HCT116 (cell line): ENCODE measurements around the gene CILP2.

ENCODE experiments used
- CEBPB ChIP-seq: IDR thresholded peaks from 2 replicates; pipeline ENCODE4 v1.6.1; 2012; ENCODE audit warnings: low read depth
- EGR1 ChIP-seq: IDR thresholded peaks from 2 replicates; pipeline ENCODE4 v1.6.1; 2012; ENCODE audit warnings: low read depth
- EZH2phosphoT487 ChIP-seq: fragments of 200-600 bp; IDR thresholded peaks from 2 replicates; pipeline ENCODE4 v1.6.1; 2018; ENCODE audit warnings: antibody characterized with exemption, borderline replicate concordance
- FOSL1 ChIP-seq: IDR thresholded peaks from 2 replicates; pipeline ENCODE4 v1.6.1; 2012; ENCODE audit warnings: low read depth
- POLR2A ChIP-seq: IDR thresholded peaks from 2 replicates; pipeline ENCODE4 v1.7.0; 2011; ENCODE audit warnings: borderline replicate concordance; ENCODE audit not compliant: insufficient read depth, insufficient read length; ENCODE audit errors: extremely low read depth
- POLR2AphosphoS5 ChIP-seq: IDR thresholded peaks from 2 replicates; pipeline ENCODE4 v1.6.1; 2011; ENCODE audit warnings: mild to moderate bottlenecking, low read depth, low read length, moderate library complexity
- SIN3A ChIP-seq: IDR thresholded peaks from 2 replicates; pipeline ENCODE4 v1.6.1; 2012; ENCODE audit warnings: low read depth
- SRF ChIP-seq: IDR thresholded peaks from 2 replicates; pipeline ENCODE4 v1.6.1; 2012; ENCODE audit warnings: low read depth
- TCF7L2 ChIP-seq: IDR thresholded peaks from 2 replicates; pipeline ENCODE4 v1.7.0; 2011; ENCODE audit warnings: borderline replicate concordance, inconsistent platforms; ENCODE audit not compliant: insufficient read depth, insufficient read length; ENCODE audit errors: extremely low read depth
- ZNF274 ChIP-seq: fragments of 200-500 bp; sonication (Bioruptor generic); IDR thresholded peaks from 2 replicates; pipeline ENCODE4 v1.6.1; 2014; ENCODE audit warnings: mild to moderate bottlenecking, low read depth, low read length, inconsistent platforms
- TF ChIP-seq, protein P1 (sequence below), 3 experiments: fragments of 200-600 bp in 1 of 3; sonication (generic) in 1 of 3; IDR thresholded peaks in 2 of 3; conservative IDR thresholded peaks in 1 of 3; 2 replicates each; pipeline ENCODE4 v1.5.1; 2012 to 2017; ENCODE audit warnings: low read depth in 2 of 3, low read length in 2 of 3, antibody characterized with exemption in 1 of 3, borderline replicate concordance in 1 of 3, control low read depth in 1 of 3, mild to moderate bottlenecking in 1 of 3, mixed read lengths in 1 of 3, mixed run types in 1 of 3, moderate library complexity in 1 of 3; ENCODE audit not compliant: insufficient read depth in 1 of 3
- TF ChIP-seq, protein P2 (sequence below): IDR thresholded peaks from 2 replicates; pipeline ENCODE4 v1.6.1; 2012
- TF ChIP-seq, protein P3 (sequence below): IDR thresholded peaks from 2 replicates; pipeline ENCODE4 v1.6.1; 2012; ENCODE audit warnings: low read depth
- TF ChIP-seq, protein P4 (sequence below): IDR thresholded peaks from 2 replicates; pipeline ENCODE4 v1.6.1; 2011; ENCODE audit warnings: mild to moderate bottlenecking, low read length, moderate library complexity; ENCODE audit not compliant: insufficient replicate concordance; ENCODE audit errors: extremely low read depth

DNA sequence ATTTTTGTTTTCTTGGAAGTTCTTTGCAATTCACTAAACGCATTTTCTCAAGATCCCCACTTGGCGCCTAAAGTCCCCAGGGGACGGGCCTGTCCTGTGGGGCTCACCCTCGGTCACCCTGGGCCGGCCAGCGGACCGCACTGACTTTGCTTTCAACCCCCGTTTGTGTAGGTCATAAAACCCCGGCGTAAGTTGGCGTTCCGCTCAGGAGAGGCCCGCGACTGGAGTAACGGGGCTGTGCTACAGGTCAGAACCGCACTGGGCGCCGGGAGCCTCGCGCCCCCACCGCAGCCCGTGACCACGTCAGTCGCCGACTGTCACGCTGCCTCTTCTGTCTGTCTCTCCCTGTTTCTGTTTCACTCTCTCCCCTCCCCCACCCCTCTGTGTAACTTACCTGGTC is 36.3 kb upstream of the CILP2 start:
- TF ChIP-seq TCF7L2 (no peak), SIN3A (no peak), CEBPB (no peak), POLR2A (no peak), ZNF274 (no peak), SRF (no peak), FOSL1 (no peak), EGR1 (no peak), EZH2phosphoT487 (no peak), POLR2AphosphoS5 (no peak)
- TF ChIP-seq, protein P1, sequence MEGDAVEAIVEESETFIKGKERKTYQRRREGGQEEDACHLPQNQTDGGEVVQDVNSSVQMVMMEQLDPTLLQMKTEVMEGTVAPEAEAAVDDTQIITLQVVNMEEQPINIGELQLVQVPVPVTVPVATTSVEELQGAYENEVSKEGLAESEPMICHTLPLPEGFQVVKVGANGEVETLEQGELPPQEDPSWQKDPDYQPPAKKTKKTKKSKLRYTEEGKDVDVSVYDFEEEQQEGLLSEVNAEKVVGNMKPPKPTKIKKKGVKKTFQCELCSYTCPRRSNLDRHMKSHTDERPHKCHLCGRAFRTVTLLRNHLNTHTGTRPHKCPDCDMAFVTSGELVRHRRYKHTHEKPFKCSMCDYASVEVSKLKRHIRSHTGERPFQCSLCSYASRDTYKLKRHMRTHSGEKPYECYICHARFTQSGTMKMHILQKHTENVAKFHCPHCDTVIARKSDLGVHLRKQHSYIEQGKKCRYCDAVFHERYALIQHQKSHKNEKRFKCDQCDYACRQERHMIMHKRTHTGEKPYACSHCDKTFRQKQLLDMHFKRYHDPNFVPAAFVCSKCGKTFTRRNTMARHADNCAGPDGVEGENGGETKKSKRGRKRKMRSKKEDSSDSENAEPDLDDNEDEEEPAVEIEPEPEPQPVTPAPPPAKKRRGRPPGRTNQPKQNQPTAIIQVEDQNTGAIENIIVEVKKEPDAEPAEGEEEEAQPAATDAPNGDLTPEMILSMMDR (IDR thresholded peaks at IDR 0.05 in 2 of 3, conservative IDR thresholded peaks at IDR 0.05 in 1 of 3; ENCODE audit: borderline replicate concordance in 1 of 3, insufficient read depth in 1 of 3, low read depth in 2 of 3, low read length in 2 of 3): no peak
- TF ChIP-seq, protein P2, sequence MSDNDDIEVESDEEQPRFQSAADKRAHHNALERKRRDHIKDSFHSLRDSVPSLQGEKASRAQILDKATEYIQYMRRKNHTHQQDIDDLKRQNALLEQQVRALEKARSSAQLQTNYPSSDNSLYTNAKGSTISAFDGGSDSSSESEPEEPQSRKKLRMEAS: no peak
- TF ChIP-seq, protein P3, sequence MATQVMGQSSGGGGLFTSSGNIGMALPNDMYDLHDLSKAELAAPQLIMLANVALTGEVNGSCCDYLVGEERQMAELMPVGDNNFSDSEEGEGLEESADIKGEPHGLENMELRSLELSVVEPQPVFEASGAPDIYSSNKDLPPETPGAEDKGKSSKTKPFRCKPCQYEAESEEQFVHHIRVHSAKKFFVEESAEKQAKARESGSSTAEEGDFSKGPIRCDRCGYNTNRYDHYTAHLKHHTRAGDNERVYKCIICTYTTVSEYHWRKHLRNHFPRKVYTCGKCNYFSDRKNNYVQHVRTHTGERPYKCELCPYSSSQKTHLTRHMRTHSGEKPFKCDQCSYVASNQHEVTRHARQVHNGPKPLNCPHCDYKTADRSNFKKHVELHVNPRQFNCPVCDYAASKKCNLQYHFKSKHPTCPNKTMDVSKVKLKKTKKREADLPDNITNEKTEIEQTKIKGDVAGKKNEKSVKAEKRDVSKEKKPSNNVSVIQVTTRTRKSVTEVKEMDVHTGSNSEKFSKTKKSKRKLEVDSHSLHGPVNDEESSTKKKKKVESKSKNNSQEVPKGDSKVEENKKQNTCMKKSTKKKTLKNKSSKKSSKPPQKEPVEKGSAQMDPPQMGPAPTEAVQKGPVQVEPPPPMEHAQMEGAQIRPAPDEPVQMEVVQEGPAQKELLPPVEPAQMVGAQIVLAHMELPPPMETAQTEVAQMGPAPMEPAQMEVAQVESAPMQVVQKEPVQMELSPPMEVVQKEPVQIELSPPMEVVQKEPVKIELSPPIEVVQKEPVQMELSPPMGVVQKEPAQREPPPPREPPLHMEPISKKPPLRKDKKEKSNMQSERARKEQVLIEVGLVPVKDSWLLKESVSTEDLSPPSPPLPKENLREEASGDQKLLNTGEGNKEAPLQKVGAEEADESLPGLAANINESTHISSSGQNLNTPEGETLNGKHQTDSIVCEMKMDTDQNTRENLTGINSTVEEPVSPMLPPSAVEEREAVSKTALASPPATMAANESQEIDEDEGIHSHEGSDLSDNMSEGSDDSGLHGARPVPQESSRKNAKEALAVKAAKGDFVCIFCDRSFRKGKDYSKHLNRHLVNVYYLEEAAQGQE: no peak
- TF ChIP-seq, protein P4, sequence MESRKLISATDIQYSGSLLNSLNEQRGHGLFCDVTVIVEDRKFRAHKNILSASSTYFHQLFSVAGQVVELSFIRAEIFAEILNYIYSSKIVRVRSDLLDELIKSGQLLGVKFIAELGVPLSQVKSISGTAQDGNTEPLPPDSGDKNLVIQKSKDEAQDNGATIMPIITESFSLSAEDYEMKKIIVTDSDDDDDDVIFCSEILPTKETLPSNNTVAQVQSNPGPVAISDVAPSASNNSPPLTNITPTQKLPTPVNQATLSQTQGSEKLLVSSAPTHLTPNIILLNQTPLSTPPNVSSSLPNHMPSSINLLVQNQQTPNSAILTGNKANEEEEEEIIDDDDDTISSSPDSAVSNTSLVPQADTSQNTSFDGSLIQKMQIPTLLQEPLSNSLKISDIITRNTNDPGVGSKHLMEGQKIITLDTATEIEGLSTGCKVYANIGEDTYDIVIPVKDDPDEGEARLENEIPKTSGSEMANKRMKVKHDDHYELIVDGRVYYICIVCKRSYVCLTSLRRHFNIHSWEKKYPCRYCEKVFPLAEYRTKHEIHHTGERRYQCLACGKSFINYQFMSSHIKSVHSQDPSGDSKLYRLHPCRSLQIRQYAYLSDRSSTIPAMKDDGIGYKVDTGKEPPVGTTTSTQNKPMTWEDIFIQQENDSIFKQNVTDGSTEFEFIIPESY: no peak
